ENCODE results near the gene INO80. TPM values are rescaled to one million over a fixed set of nuclear protein-coding genes. Genes with fewer than 3 reads are reported as not detected.
"Not testable (repeated sequence)": the region's sequence is repeated elsewhere in the genome, so short reads cannot be mapped to it uniquely, and the experiment has no call there.

The INO80 gene
- total and polyA plus RNA-seq, 9 donors: 13.0 to 18.1 (median 16.6) TPM

- peaks cover 2% of the 10 kb centered on the region for H3K27me3 ChIP-seq (ENCODE audit: control insufficient read depth, insufficient read depth, low read length)
- DNase-seq: no peak
- peaks cover under 1% of the 10 kb centered on the region for H3K36me3 ChIP-seq (ENCODE audit: control insufficient read depth, insufficient read depth, low read length)
- H3K27ac ChIP-seq (ENCODE audit: low read length): no peak overlapping the region
- WGBS (ENCODE audit: insufficient coverage): 84% methylated on average over 6 of the region's 8 CpGs
- peaks cover 8% of the 10 kb centered on the region for H3K4me1 ChIP-seq (ENCODE audit: control insufficient read depth, insufficient read depth, low read length)
- no peak overlapping the region for H3K4me3 ChIP-seq (ENCODE audit: low read length)
- no peaks in the 10 kb centered on the region for H3K9me3 ChIP-seq (replicated peaks; ENCODE audit: control insufficient read depth, low read depth, low read length)
These were observed 146.7 kb downstream of the INO80 start for GRCh38 chr15:40969363-40969762.

DNA sequence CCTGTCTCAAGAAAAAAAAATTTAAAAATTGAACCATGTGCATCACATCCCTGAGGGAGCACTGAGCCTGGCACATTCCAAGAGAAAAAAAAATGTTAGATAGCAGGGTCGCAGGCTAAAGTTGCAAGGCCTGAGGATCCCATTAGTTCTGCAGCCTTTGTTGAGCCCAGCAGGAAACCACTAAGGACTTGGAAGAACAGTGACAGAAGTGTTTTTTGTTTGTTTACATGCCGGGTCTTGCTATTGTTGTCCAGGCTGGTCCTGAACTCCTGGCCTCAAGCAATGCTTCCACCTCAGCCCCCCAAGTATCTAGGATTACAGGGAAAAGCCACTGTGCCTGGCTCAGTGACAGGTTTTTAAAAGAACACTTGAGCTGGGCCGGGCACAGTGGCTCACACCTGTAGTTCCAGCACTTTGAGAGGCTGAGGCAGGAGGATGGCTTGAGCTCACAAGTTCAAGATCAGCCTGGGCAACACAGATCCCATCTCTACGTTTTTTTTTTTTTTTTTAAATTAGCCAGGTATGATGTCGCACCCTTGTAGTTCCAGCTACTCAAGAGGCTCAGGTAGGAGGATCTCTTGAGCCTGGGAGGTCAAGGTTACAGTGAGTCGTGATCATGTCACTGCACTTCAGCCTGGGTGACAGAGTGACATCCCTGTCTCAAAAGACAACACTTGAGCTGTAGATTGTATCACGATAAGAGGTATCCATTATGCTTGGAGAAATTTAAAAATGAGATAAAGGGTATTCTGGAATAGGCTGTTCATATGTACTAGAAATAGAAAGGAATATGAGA is 147.6 kb downstream of the INO80 start:
- H3K4me3 ChIP-seq (ENCODE audit: low read length): no peak overlapping the region
- H3K36me3 ChIP-seq (ENCODE audit: control insufficient read depth, insufficient read depth, low read length): no peaks in the 10 kb centered on the region
- DNase-seq: no peak
- H3K9me3 ChIP-seq (replicated peaks; ENCODE audit: control insufficient read depth, low read depth, low read length): no peaks in the 10 kb centered on the region
- WGBS (ENCODE audit: insufficient coverage): 48% methylated on average over 2 of the region's 7 CpGs
- peaks cover 2% of the 10 kb centered on the region for H3K27me3 ChIP-seq (ENCODE audit: control insufficient read depth, insufficient read depth, low read length)
- no peak overlapping the region for H3K27ac ChIP-seq (ENCODE audit: low read length)
- H3K4me1 ChIP-seq (ENCODE audit: control insufficient read depth, insufficient read depth, low read length): peaks cover 8% of the 10 kb centered on the region

- no peaks in the 10 kb centered on the region for H3K36me3 ChIP-seq (ENCODE audit: control insufficient read depth, insufficient read depth, low read length)
- peaks cover 21% of the 10 kb centered on the region for H3K4me1 ChIP-seq (ENCODE audit: control insufficient read depth, insufficient read depth, low read length)
- no peak overlapping the region for H3K27ac ChIP-seq (ENCODE audit: low read length)
- peaks cover 2% of the 10 kb centered on the region for H3K27me3 ChIP-seq (ENCODE audit: control insufficient read depth, insufficient read depth, low read length)
- H3K9me3 ChIP-seq (replicated peaks; ENCODE audit: control insufficient read depth, low read depth, low read length): no peaks in the 10 kb centered on the region
- 85% methylated on average over 8 of the region's 13 CpGs for WGBS (ENCODE audit: insufficient coverage)
- no peak overlapping the region for H3K4me3 ChIP-seq (ENCODE audit: low read length)
- no peak for DNase-seq
These were observed 151.4 kb downstream of the INO80 start for GRCh38 chr15:40964634-40965033.

DNA sequence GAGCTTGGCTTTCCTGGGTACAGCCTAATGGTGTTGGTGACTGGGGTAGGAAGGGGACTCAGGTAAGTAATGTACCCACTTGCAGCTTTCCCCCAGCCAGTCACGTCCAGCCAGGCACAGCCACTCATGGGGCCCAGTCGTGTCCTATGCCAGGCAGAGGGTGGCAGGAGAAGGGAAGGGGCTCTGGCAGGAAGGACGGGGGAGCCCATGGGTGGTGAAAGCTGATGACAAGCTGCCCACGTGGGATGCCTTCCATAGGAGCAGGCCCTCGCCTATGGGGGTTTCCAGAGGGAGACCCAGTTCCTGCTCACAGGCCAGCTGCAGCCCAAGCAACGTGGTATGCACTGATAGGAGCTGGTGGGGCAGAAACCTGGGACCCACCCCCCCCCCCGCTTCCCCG is 152.1 kb downstream of the INO80 start:
- Histone ChIP-seq H3K4me1 (ENCODE audit: control insufficient read depth, insufficient read depth, low read length) (peaks cover 26% of the 10 kb centered on the region), H3K4me3 (ENCODE audit: low read length) (no peak overlapping the region), H3K27me3 (ENCODE audit: control insufficient read depth, insufficient read depth, low read length) (peaks cover 2% of the 10 kb centered on the region), H3K36me3 (ENCODE audit: control insufficient read depth, insufficient read depth, low read length) (no peaks in the 10 kb centered on the region), H3K27ac (ENCODE audit: low read length) (no peak overlapping the region), H3K9me3 (replicated peaks; ENCODE audit: control insufficient read depth, low read depth, low read length) (no peaks in the 10 kb centered on the region)
- 50% methylated on average over 1 of the region's 8 CpGs for WGBS (ENCODE audit: insufficient coverage)
- DNase-seq: no peak

- Histone ChIP-seq H3K4me3 (ENCODE audit: low read length) (no peak overlapping the region), H3K36me3 (ENCODE audit: control insufficient read depth, insufficient read depth, low read length) (no peaks in the 10 kb centered on the region), H3K4me1 (ENCODE audit: control insufficient read depth, insufficient read depth, low read length) (peaks cover 34% of the 10 kb centered on the region), H3K27ac (ENCODE audit: low read length) (no peak overlapping the region), H3K9me3 (replicated peaks; ENCODE audit: control insufficient read depth, low read depth, low read length) (no peaks in the 10 kb centered on the region), H3K27me3 (ENCODE audit: control insufficient read depth, insufficient read depth, low read length) (peaks cover 2% of the 10 kb centered on the region)
- 89% methylated on average over 10 of the region's 12 CpGs for WGBS (ENCODE audit: insufficient coverage)
- DNase-seq: no peak
These were observed 152.9 kb downstream of the INO80 start for GRCh38 chr15:40963201-40963600.

DNA sequence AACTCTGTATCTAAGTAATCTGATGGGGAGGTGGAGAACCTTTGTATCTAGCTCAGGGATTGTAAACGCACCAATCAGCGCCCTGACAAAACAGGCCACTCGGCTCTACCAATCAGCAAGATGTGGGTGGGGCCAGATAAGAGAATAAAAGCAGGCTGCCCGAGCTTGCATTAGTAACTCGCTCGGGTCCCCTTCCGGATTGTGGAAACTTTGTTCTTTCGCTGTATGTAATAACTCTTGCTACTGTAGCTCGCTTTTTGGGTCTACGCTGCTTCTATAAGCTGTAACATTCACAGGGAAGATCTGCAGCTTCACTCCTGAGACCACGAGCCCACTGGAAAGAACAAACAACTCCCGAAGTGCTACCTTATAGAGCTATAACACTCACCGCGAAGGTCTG is 153.8 kb downstream of the INO80 start:
- not testable (repeated sequence) for H3K36me3 ChIP-seq (ENCODE audit: control insufficient read depth, insufficient read depth, low read length); DNase-seq; H3K4me3 ChIP-seq (ENCODE audit: low read length); H3K27me3 ChIP-seq (ENCODE audit: control insufficient read depth, insufficient read depth, low read length); H3K27ac ChIP-seq (ENCODE audit: low read length); H3K9me3 ChIP-seq (replicated peaks; ENCODE audit: control insufficient read depth, low read depth, low read length)
- H3K4me1 ChIP-seq (ENCODE audit: control insufficient read depth, insufficient read depth, low read length): peaks cover 43% of the 10 kb centered on the region
- 91% methylated on average over 9 of the region's 14 CpGs for WGBS (ENCODE audit: insufficient coverage)

- H3K4me1 ChIP-seq (ENCODE audit: control insufficient read depth, insufficient read depth, low read length): peaks cover 49% of the 10 kb centered on the region
- not testable (repeated sequence) for H3K9me3 ChIP-seq (replicated peaks; ENCODE audit: control insufficient read depth, low read depth, low read length); H3K4me3 ChIP-seq (ENCODE audit: low read length); DNase-seq; H3K27me3 ChIP-seq (ENCODE audit: control insufficient read depth, insufficient read depth, low read length); H3K27ac ChIP-seq (ENCODE audit: low read length); H3K36me3 ChIP-seq (ENCODE audit: control insufficient read depth, insufficient read depth, low read length)
- WGBS (ENCODE audit: insufficient coverage): 91% methylated on average over 20 of the region's 25 CpGs
These were observed 154.3 kb downstream of the INO80 start for GRCh38 chr15:40961740-40962139.

DNA sequence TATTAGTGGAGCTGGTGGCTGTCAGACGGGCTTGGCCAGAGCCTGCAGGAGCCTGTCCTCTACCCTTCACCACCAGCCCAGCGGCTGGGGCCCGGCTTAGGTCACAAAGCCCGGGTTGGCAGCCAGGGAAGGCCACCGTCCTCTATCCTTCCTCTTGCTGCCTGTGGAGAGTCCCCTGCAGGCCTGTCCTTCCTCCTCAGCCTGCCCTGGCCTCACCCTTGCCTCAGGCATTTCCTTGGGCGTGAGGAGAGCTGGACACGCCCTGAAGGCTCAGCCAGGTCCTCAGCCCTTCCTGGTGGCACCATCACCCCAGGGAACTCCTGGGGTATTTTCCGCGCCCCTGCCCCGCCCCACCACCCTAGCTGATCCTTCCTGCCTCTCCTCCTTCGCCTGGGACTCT is 155.2 kb downstream of the INO80 start:
- DNase-seq: no peak
- Histone ChIP-seq H3K27me3 (ENCODE audit: control insufficient read depth, insufficient read depth, low read length) (peaks cover 2% of the 10 kb centered on the region), H3K4me1 (ENCODE audit: control insufficient read depth, insufficient read depth, low read length) (peaks cover 52% of the 10 kb centered on the region), H3K4me3 (ENCODE audit: low read length) (no peak overlapping the region), H3K27ac (ENCODE audit: low read length) (no peak overlapping the region), H3K9me3 (replicated peaks; ENCODE audit: control insufficient read depth, low read depth, low read length) (no peaks in the 10 kb centered on the region), H3K36me3 (ENCODE audit: control insufficient read depth, insufficient read depth, low read length) (no peaks in the 10 kb centered on the region)
- 87% methylated on average over 11 of the region's 11 CpGs for WGBS (ENCODE audit: insufficient coverage)

DNA sequence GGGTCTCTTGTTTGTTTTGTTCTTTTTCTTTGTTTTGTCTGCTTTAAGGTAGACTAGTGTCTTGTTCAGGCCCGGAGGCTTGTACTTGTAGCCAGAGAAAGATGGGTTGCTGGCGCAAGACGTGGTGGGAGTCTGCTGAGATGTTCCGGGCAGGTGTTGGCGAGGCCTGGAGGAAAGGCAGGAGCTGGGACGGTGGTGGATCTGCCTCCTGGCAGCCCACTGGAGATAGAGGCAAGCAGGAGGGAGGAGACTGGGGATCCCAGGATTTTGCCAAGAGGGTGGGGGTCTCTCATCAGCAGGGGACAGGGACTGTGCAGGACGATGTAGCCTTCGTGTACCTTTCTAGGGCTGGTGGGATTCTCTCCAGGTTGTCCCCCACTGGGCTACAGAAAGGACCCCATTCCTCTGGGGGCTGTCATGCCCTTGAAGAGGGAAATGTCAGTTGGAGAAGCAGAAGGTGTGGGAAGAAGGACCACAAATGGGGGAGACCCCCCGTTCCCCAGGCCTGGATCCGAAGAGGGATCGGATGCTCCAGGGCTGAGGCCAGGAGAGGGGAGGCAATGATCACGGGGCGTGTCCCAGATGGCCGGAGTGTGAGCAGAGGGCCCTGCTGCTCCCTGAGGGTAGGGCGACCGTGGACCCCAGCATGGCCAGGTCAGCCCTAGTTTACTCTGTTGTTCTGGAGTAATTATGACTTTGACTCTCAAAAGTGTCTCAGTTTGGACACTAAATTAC is 155.8 kb downstream of the INO80 start:
- DNase-seq: no peak
- Histone ChIP-seq H3K4me1 (ENCODE audit: control insufficient read depth, insufficient read depth, low read length) (peaks cover 55% of the 10 kb centered on the region), H3K27ac (ENCODE audit: low read length) (no peak overlapping the region), H3K36me3 (ENCODE audit: control insufficient read depth, insufficient read depth, low read length) (no peaks in the 10 kb centered on the region), H3K9me3 (replicated peaks; ENCODE audit: control insufficient read depth, low read depth, low read length) (no peaks in the 10 kb centered on the region), H3K27me3 (ENCODE audit: control insufficient read depth, insufficient read depth, low read length) (peaks cover 2% of the 10 kb centered on the region), H3K4me3 (ENCODE audit: low read length) (no peak overlapping the region)
- WGBS (ENCODE audit: insufficient coverage): 81% methylated on average over 16 of the region's 16 CpGs

DNA sequence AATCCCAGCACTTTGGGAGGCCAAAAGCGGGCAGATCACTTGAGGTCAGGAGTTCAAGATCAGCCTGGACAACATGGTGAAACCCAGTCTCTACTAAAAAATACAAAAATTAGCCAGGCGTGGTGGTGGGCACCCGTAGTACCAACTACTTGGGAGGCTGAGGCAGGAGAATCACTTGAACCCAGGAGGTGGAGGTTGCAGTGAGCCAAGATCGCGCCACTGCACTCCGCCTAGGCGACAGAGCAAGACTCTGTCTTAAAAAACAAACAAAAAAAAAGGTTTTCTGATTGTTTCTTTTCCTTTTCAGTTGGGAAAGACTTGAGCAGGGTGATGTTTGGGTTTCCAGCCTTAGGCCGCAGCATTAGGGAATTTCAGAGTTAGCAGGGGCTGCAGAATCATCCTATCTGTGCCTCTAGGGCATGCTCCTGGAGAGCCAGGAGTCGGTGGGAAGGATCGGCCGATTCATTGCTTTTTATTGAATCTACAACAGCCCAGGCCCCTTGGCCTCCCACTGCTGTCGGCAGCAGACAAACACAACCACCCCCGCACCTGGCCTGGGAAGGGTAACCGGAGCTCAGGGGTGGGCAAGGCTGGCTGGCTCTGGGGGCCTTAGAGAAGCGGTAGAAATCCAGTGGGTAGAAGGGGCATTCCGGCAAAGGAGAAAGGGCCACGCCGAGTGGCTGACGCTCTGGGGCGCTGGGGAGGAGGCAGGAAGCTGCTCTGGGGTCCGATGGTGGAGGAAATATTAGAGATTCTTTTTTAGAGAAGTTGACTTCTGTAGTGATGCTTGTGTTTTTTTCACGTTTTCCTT is 156.5 kb downstream of the INO80 start:
- Histone ChIP-seq H3K27me3 (ENCODE audit: control insufficient read depth, insufficient read depth, low read length) (no peaks in the 10 kb centered on the region), H3K36me3 (ENCODE audit: control insufficient read depth, insufficient read depth, low read length) (no peaks in the 10 kb centered on the region), H3K4me1 (ENCODE audit: control insufficient read depth, insufficient read depth, low read length) (peaks cover 62% of the 10 kb centered on the region), H3K4me3 (ENCODE audit: low read length) (no peak overlapping the region), H3K9me3 (replicated peaks; ENCODE audit: control insufficient read depth, low read depth, low read length) (no peaks in the 10 kb centered on the region), H3K27ac (ENCODE audit: low read length) (no peak overlapping the region)
- WGBS (ENCODE audit: insufficient coverage): 31% methylated on average over 9 of the region's 22 CpGs
- no peak for DNase-seq
